ENCODE results near the gene PHLPP1.

PHLPP1 gene

DNA sequence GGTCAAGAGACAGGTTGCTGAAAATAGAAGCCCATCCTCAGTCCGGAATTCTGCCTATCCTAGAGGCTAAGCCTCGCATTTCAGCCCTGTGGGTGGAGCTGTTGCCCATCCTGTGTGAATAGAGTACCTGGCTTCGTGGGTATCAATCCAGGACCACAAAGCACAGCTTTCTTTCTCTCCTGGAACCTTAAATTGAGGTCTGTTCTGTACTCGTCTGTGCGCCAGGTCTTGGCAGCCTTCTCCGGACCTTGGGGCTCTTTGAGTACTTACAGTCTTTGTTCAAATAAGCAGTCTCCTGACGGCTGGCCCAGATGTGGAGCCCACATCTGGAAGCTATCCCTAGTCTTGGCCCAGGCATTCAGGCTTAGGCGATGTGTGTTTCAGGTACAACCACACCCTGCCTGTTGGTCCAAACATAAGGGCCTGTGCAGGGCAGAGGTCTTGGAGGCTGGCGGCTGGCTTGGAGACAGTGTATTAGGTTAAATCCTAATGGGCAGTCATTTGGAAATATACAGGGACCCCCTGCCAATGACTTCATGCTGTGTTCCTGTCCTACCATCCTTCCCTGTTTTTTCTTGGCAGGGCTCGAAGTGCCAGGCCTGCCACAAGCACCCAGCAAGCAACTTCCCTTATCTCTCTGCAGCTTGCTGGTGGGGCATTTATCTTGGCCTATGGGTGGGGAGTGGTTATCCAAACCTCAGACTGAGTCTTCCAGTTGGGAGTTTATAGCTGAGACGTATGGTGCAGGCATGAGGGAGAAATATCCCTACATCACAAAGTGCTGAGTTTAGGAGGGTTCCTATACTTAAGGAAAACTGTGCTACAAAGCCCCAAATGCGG, 310.1 kb downstream of the PHLPP1 start:
- DNase-seq = no peak

DNA sequence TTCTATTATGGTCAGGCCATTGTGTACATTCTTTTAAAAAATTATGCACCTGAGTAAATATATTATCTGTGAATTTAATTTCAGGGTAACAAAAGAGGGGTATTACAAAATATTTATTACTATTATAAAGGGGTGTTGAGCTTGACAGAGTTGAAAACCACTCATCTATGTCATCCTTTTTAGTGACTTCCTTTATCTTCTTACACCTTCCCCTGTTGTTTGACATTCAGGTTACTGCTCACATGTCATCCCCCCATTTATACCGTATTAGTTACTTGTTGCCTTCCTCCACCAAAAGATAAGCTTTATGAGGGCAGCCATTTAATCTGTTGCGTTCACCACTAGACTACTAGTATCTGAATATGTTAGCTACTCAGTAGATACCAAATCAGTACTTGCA, 313.0 kb downstream of the PHLPP1 start:
- no peak for DNase-seq
